ENCODE results near the gene VAV3.

The VAV3 gene

DNA sequence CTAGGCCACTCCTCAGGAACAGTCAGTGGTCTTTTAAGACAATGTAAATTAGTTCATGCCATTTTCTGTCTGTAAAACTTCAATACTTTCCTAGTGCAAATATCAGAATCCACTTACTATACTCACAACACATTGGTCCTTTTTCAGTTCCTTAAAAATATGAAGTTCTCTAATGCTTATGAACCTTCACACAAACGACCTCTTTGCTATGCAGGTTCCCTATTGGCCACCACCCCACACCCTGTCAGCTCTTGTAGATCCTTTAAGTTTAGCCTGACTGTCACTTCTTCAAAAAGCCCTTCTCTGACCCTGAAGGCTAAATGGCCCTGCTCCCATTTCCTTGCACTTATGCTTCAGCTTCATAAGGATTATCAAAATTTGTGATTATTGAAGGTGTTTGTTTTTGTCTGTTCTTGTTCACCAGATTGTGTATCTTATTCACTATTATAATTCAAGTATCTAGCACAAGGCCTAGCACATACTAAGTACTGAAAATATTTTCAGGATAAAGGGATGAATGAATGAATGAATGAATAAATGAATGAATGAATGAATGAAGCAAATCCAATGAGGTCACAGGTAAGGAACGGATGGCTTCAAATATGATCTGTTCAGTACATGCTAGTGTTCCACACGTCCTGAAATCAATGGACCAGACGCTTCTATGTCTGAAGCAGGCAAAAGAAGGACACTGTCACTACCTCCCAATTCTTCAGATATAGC is 373.9 kb downstream of the VAV3 start:
- Histone ChIP-seq H3K9me3 (replicated peaks in 1 of 11) (peaks cover 0 to 5% (median 0%) of the 10 kb centered on the region in 11 experiments; a peak in 1 of 22 replicates), H3K4me2 (peak overlapping the region in 3 of 11 experiments; percentile 13 to 46 (median 36); a peak in 4 of 22 replicates), H3K36me3 (peaks cover 2 to 81% (median 37%) of the 10 kb centered on the region in 11 experiments; a peak in 18 of 22 replicates), H4K20me1 (no peaks in the 10 kb centered on the region), H3K4me3 (no peak overlapping the region), H3K9ac (no peak overlapping the region), H3K27ac (no peak overlapping the region), H3K27me3 (no peaks in the 10 kb centered on the region), H3K4me1 (peaks cover 10 to 48% (median 21%) of the 10 kb centered on the region in 10 experiments; a peak in 19 of 20 replicates)
- no peak for TF ChIP-seq Cebpa-rat (IDR thresholded peaks at IDR 0.05)

DNA sequence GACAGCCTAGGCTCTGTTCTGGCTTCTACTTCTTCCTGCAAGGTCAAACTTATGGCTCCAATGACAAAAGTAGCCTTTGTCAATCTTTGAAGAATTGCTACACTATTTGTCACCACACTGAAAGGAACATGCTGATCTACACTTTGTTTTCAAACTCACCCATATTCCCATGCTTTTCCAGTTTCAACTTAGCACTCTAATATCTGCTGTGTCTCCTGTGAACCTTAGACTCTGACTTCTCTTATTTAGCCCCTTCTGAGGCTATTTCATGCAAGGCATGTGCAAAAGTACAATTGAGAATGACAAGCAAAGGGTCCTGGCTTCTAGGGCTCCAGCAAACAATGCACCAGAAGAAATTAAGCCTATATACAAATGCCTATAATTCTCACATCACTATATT is 374.9 kb downstream of the VAV3 start:
- H3K4me2 ChIP-seq: peak overlapping the region in 1 of 11 experiments; percentile 36; a peak in 1 of 22 replicates
- H3K4me1 ChIP-seq: peaks cover 10 to 46% (median 21%) of the 10 kb centered on the region in 10 experiments; a peak in 19 of 20 replicates

DNA sequence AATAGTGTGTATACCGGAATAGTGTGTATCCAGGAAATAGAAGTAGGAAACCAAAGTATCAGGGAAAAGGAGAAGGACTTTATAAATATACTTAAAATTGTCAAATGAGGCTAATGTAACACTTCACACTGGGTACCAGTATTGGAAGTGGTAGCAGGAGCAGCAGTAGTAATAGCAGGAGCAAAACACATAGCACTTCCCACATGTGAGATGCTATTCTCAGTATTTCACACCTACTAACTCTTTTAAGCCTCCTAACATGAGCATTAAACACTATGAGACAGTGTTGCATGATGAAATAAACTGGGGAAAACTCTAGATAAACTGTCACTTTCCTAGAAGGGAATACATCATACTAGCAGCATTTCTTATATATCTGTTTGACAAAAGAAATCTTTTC is 376.7 kb downstream of the VAV3 start:
- Histone ChIP-seq H3K4me3 (no peak overlapping the region), H4K20me1 (no peaks in the 10 kb centered on the region), H3K36me3 (peaks cover 15 to 78% (median 37%) of the 10 kb centered on the region in 11 experiments; a peak in 19 of 22 replicates), H3K4me1 (peaks cover under 1 to 28% (median 5%) of the 10 kb centered on the region in 10 experiments; a peak in 16 of 20 replicates), H3K9ac (no peak overlapping the region), H3K27ac (no peak overlapping the region), H3K9me3 (replicated peaks in 1 of 11) (peaks cover 0 to 22% (median 11%) of the 10 kb centered on the region in 11 experiments; a peak in 9 of 22 replicates), H3K27me3 (no peaks in the 10 kb centered on the region), H3K4me2 (no peak overlapping the region)
- no peak for TF ChIP-seq Cebpa-rat (IDR thresholded peaks at IDR 0.05)

More for the DNA sequence above, 374.9 kb downstream of the VAV3 start:
- Histone ChIP-seq H3K27ac (no peak overlapping the region), H3K9me3 (replicated peaks in 1 of 11) (peaks cover 0 to 14% (median 8%) of the 10 kb centered on the region in 11 experiments; a peak in 9 of 22 replicates), H3K4me3 (no peak overlapping the region), H3K9ac (no peak overlapping the region), H3K36me3 (peaks cover 11 to 81% (median 38%) of the 10 kb centered on the region in 11 experiments; a peak in 19 of 22 replicates), H3K27me3 (no peaks in the 10 kb centered on the region), H4K20me1 (no peaks in the 10 kb centered on the region)
- TF ChIP-seq Cebpa-rat (IDR thresholded peaks at IDR 0.05): no peak

DNA sequence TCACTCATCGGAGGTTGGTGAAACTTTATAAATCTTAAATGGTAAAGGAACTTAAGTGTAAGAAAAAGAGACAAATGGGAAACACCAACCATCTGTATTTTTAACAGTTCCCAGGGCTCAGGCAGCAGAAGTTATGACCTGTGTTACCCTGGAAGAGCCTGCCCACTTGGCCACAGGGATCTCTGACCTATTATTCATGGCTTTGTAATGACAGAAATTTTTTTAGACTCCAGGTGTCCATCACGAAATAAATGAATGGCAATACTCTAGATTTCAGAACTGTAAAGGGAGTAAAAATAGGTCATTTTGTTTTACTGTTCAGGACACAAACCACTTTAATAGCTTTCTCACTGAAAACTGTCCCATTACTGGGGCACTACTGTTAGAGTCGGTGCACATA is 389.8 kb downstream of the VAV3 start:
- no peaks in the 10 kb centered on the region for H4K20me1 ChIP-seq
- no peak overlapping the region for H3K9ac ChIP-seq
- no peak overlapping the region for H3K4me3 ChIP-seq
- no peak overlapping the region for H3K4me2 ChIP-seq
- H3K27ac ChIP-seq: no peak overlapping the region
- H3K9me3 ChIP-seq (replicated peaks in 1 of 11): peaks cover 4 to 17% (median 8%) of the 10 kb centered on the region in 11 experiments; a peak in 17 of 22 replicates
- H3K36me3 ChIP-seq: peaks cover 35 to 94% (median 68%) of the 10 kb centered on the region in 11 experiments
- no peak for TF ChIP-seq Cebpa-rat (IDR thresholded peaks at IDR 0.05)
- H3K4me1 ChIP-seq: no peaks in the 10 kb centered on the region
- no peaks in the 10 kb centered on the region for H3K27me3 ChIP-seq

DNA sequence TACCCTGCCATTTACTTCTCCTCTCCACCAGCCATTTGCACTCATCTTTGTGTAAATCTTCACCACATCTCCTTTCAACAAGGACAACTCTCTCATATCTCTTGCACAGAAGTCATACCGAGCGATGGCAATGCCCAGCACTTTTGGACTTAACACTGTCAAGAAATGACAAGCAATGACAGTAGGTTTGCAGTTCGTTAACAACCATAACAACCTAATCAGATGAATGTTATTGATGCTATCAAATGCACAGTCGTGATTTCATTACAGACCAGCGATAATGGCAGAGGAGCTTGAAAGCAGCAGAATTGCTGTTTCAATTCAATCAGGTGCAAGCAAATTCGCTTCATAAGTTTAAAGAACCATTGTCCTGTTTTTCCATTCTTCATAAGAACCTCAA is 390.9 kb downstream of the VAV3 start:
- H3K9me3 ChIP-seq (replicated peaks in 1 of 11): peaks cover 4 to 24% (median 9%) of the 10 kb centered on the region in 11 experiments; a peak in 17 of 22 replicates
- no peaks in the 10 kb centered on the region for H3K27me3 ChIP-seq
- no peaks in the 10 kb centered on the region for H3K4me1 ChIP-seq
- H3K36me3 ChIP-seq: peaks cover 33 to 92% (median 65%) of the 10 kb centered on the region in 11 experiments
- H3K4me2 ChIP-seq: no peak overlapping the region
- H3K9ac ChIP-seq: no peak overlapping the region
- no peaks in the 10 kb centered on the region for H4K20me1 ChIP-seq
- no peak for TF ChIP-seq Cebpa-rat (IDR thresholded peaks at IDR 0.05)
- H3K27ac ChIP-seq: no peak overlapping the region
- H3K4me3 ChIP-seq: no peak overlapping the region

DNA sequence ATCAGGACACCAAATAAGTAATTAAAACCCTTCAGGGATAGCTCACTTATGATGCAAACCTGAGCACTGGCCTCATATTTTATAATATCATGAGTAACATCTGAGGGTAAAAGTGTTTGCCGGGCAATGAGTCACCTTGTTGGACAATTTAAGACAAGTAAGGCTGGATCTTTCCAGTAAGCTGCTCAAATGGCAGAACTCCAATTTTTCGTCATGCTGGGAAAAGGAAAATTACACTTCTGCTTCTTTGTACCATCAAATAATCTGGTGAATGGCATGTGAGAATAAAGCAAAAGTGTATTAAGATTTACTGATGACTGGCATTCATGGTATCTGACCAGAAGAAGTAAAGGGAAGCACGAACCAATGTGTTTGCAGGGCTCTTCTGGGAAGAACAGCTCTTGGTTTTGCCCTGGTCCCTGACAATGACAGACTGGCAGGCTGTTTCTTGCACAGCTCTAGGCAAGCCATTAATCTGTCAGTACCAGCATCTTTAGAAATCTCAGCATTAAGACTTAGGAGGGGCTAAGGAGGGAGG is 392.2 kb downstream of the VAV3 start:
- Histone ChIP-seq H3K27ac (no peak overlapping the region), H4K20me1 (no peaks in the 10 kb centered on the region), H3K4me2 (no peak overlapping the region), H3K36me3 (peaks cover 27 to 78% (median 58%) of the 10 kb centered on the region in 11 experiments), H3K4me1 (no peaks in the 10 kb centered on the region), H3K9me3 (replicated peaks in 1 of 11) (peaks cover 4 to 24% (median 9%) of the 10 kb centered on the region in 11 experiments; a peak in 17 of 22 replicates), H3K27me3 (no peaks in the 10 kb centered on the region), H3K9ac (no peak overlapping the region), H3K4me3 (no peak overlapping the region)
- no peak for TF ChIP-seq Cebpa-rat (IDR thresholded peaks at IDR 0.05)

DNA sequence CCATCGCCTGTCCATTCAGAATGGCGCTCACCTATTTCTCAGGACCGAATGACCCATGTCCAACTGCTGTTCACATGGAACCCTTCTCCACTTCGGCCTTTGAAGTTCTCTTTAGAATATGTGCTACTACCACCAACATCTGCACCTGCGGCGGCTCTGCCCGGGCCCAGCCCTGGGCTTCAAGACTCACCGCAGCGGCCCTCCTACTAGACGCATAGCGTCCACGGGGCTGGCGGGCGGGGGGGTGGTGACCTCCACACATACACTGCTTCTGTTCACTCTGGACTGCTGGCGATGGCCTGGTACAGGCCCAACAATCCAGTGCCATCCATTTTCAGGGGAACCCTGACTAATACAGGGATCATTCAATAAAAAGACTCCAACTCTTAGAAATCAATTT is 394.2 kb downstream of the VAV3 start:
- Histone ChIP-seq H3K4me2 (no peak overlapping the region), H4K20me1 (no peaks in the 10 kb centered on the region), H3K4me3 (no peak overlapping the region), H3K27ac (no peak overlapping the region), H3K9me3 (replicated peaks in 1 of 11) (peaks cover 4 to 24% (median 9%) of the 10 kb centered on the region in 11 experiments; a peak in 17 of 22 replicates), H3K36me3 (peaks cover 27 to 60% (median 47%) of the 10 kb centered on the region in 11 experiments), H3K9ac (no peak overlapping the region), H3K4me1 (no peaks in the 10 kb centered on the region), H3K27me3 (no peaks in the 10 kb centered on the region)
- no peak for TF ChIP-seq Cebpa-rat (IDR thresholded peaks at IDR 0.05)

DNA sequence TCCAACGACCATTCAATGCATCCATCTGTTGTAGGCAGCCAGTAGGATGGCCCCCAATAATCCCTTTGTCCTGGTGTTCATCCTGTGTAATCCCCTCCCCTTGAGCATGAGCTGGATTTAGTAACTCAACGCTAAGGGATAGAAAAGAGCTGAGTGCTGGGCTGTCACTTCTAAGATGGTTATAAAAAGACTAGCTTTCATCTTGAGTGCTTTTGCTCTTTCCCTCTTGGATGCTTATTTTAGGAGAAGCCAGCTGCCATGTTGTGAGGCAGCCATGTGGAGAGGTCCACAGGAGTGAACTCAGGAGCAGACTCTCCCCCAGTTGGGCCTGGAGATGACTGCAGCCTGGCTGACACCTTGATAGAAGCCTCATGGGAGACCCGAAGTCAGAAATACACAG is 401.5 kb downstream of the VAV3 start:
- TF ChIP-seq Cebpa-rat (IDR thresholded peaks at IDR 0.05): no peak
- H3K9me3 ChIP-seq (replicated peaks in 1 of 11): peaks cover 0 to 7% (median 0%) of the 10 kb centered on the region in 11 experiments; a peak in 2 of 22 replicates
- H3K36me3 ChIP-seq: no peaks in the 10 kb centered on the region
- H3K27me3 ChIP-seq: no peaks in the 10 kb centered on the region
- H3K27ac ChIP-seq: no peak overlapping the region
- H4K20me1 ChIP-seq: no peaks in the 10 kb centered on the region
- H3K9ac ChIP-seq: no peak overlapping the region
- H3K4me2 ChIP-seq: peak overlapping the region in 5 of 11 experiments; percentile 5 to 31 (median 17); a peak in 6 of 22 replicates
- H3K4me3 ChIP-seq: no peak overlapping the region
- peaks cover 0 to 34% (median 23%) of the 10 kb centered on the region in 10 experiments; a peak in 16 of 20 replicates for H3K4me1 ChIP-seq

DNA sequence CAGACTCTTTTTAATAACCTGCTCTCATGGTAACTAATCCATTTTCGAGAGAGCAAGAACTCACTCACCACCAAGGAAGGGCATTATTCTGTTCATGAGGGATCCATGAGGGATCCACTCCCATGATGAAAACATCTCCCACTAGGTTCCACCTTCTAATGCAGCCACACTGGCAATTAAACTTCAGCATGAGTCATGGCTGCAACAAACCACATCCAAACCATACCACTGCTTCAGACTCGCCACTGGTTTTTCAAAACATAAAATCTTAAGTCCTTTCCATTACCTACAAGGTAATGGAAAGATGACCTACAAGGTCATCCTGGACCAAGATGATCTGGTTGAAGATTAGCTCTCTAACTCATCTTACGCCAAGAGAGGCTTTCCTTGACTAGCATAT is 405.1 kb downstream of the VAV3 start:
- H3K9me3 ChIP-seq (replicated peaks in 1 of 11): peaks cover 0 to 12% (median 0%) of the 10 kb centered on the region in 11 experiments; a peak in 5 of 22 replicates
- H3K36me3 ChIP-seq: no peaks in the 10 kb centered on the region
- H3K4me1 ChIP-seq: peaks cover 0 to 57% (median 36%) of the 10 kb centered on the region in 10 experiments; a peak in 17 of 20 replicates

More for the DNA sequence above, 405.1 kb downstream of the VAV3 start:
- Histone ChIP-seq H4K20me1 (no peaks in the 10 kb centered on the region), H3K4me2 (peak overlapping the region in 2 of 11 experiments; percentile 15 to 33; a peak in 4 of 22 replicates), H3K27me3 (no peaks in the 10 kb centered on the region), H3K9ac (no peak overlapping the region), H3K27ac (no peak overlapping the region), H3K4me3 (no peak overlapping the region)
- no peak for TF ChIP-seq Cebpa-rat (IDR thresholded peaks at IDR 0.05)

Data from BLaER1 treated with 17β-estradiol and CSF1 and Interleukin-3, amounts not matched to agents 10 nM and 100 nM (cell line).